HepG2 (cell line): ENCODE measurements around the gene CD72. TPM values are rescaled to one million over a fixed set of nuclear protein-coding genes. Genes with fewer than 3 reads are reported as not detected.

Source experiments
- ATAC-seq: fragments of 200-7000 bp; cut with Tn5 transposase; 3 replicates; pipeline ENCODE4 v1.9.1; 2020; ENCODE audit warnings: mild to moderate bottlenecking, moderate library complexity
- BruUV-seq: library from RNA; stranded (reverse); fragments of 400-500 nt; replicated peaks from 2 replicates; lab custom pipeline; 2021; lab: Mats Ljungman, UMichigan
- CTCF ChIA-PET: fragments of 300-600 bp; formaldehyde crosslinking; extraction: SDS; loops from one replicate; lab custom pipeline; 2021; ENCODE audit warnings: low total read pairs, inconsistent platforms, low intra/inter-chr PET ratio; lab: Yijun Ruan, JAX
- POLR2A ChIA-PET: fragments of 350-600 bp; sonication (Branson Sonifier 250); formaldehyde crosslinking; loops from one replicate; lab custom pipeline; 2020; ENCODE audit warnings: antibody characterized with exemption, inconsistent platforms; lab: Yijun Ruan, JAX
- DNase-seq: peaks from one replicate; pipeline ENCODE4 v3.0.0-alpha.2; 2015; ENCODE audit warnings: low spot score
- FAIRE-seq: peaks from 3 replicates; lab custom pipeline; 2011; peaks lifted over from hg19 to GRCh38; lab: Jason Lieb, UNC
- H2AFZ ChIP-seq: one replicate; pipeline ENCODE4 v1.6.1; 2011; ENCODE audit warnings: low read length, inconsistent platforms
- H3K27ac ChIP-seq: fragments of 300-600 bp; 3 replicates; pipeline ENCODE4 v1.8.0; 2011; ENCODE audit warnings: mixed run types, mild to moderate bottlenecking, mixed read lengths, low read length, inconsistent platforms; ENCODE audit not compliant: insufficient read depth; ENCODE audit errors: extremely low read length
- H3K27me3 ChIP-seq, 2 experiments: fragments of 200-600 bp in 1 of 2; 2 replicates in 1 of 2; 3 replicates in 1 of 2; pipeline versions ENCODE4 v1.6.0 to v1.8.0; 2011; ENCODE audit warnings: low read length in 2 of 2, mild to moderate bottlenecking in 2 of 2, moderate library complexity in 2 of 2, inconsistent platforms in 1 of 2; ENCODE audit not compliant: insufficient read depth in 2 of 2, control insufficient read depth in 1 of 2
- H3K36me3 ChIP-seq, 2 experiments: fragments of 200-600 bp in 1 of 2; replicated peaks in 1 of 2; 2 replicates in 1 of 2; 3 replicates in 1 of 2; pipeline versions ENCODE4 v1.5.1 to v1.8.0; 2011; ENCODE audit warnings: low read length in 2 of 2, inconsistent platforms in 1 of 2; ENCODE audit not compliant: insufficient read depth in 2 of 2, control insufficient read depth in 1 of 2
- H3K4me1 ChIP-seq: 2 replicates; pipeline ENCODE4 v1.5.1; 2012; ENCODE audit warnings: low read length, inconsistent platforms; ENCODE audit not compliant: insufficient read depth
- H3K4me2 ChIP-seq: 2 replicates; pipeline ENCODE4 v1.6.0; 2011; ENCODE audit warnings: low read depth, low read length, inconsistent platforms
- H3K4me3 ChIP-seq, 3 experiments: fragments of 200-600 bp in 1 of 3; sonication (generic), shearing (Covaris generic) in 1 of 3; replicated peaks in 1 of 3; 2 replicates each; pipeline ENCODE4 v1.5.1; 2011 to 2016; ENCODE audit warnings: low read length in 3 of 3, inconsistent platforms in 2 of 3, low read depth in 2 of 3, mild to moderate bottlenecking in 2 of 3, control low read depth in 1 of 3, mixed read lengths in 1 of 3; ENCODE audit not compliant: insufficient read depth in 1 of 3
- H3K79me2 ChIP-seq: one replicate; pipeline ENCODE4 v1.6.1; 2011; ENCODE audit warnings: low read length, inconsistent platforms; ENCODE audit not compliant: insufficient read depth
- H3K9ac ChIP-seq: 2 replicates; pipeline ENCODE4 v1.6.0; 2011; ENCODE audit warnings: mild to moderate bottlenecking, low read depth, low read length, inconsistent platforms; ENCODE audit not compliant: insufficient read depth
- H3K9me3 ChIP-seq: 2 replicates; pipeline ENCODE4 v1.5.1; 2012; ENCODE audit warnings: mild to moderate bottlenecking, low read length
- H4K20me1 ChIP-seq: 2 replicates; pipeline ENCODE4 v1.6.0; 2011; ENCODE audit warnings: inconsistent platforms, mild to moderate bottlenecking, low read length, moderate library complexity; ENCODE audit not compliant: insufficient read depth
- EEA1 ChIP-seq: sonication (generic); formaldehyde crosslinking; IDR thresholded peaks from 2 replicates; pipeline ENCODE4 v1.5.1; 2020; ENCODE audit warnings: mild to moderate bottlenecking, missing genetic modification reagents, borderline replicate concordance
- GABPA ChIP-seq, 2 experiments: IDR thresholded peaks; 2 replicates each; pipeline ENCODE4 v1.6.1; 2011 to 2016; ENCODE audit warnings: low read depth in 2 of 2, low read length in 1 of 2, missing biosample characterization in 1 of 2, missing genetic modification characterization in 1 of 2
- PRDM15 ChIP-seq: sonication (generic); formaldehyde crosslinking; IDR thresholded peaks from 2 replicates; pipeline ENCODE4 v1.4.0; 2020; ENCODE audit warnings: missing genetic modification reagents
- PRPF4 ChIP-seq: fragments of 200-400 bp; formaldehyde crosslinking; IDR thresholded peaks from 2 replicates; pipeline ENCODE4 v1.6.1; 2016; ENCODE audit warnings: low read length, low read depth; ENCODE audit not compliant: poor library complexity, severe bottlenecking
- SOX5 ChIP-seq: IDR thresholded peaks from 2 replicates; pipeline ENCODE4 v1.6.1; 2016; ENCODE audit warnings: borderline replicate concordance
- USF2 ChIP-seq, 2 experiments: sonication (generic) in 1 of 2; formaldehyde crosslinking in 1 of 2; IDR thresholded peaks; 2 replicates each; pipeline versions ENCODE4 v1.5.1 to v1.6.1; 2011 to 2020; ENCODE audit warnings: borderline replicate concordance in 1 of 2, low read depth in 1 of 2, low read length in 1 of 2, mild to moderate bottlenecking in 1 of 2, missing genetic modification reagents in 1 of 2, moderate library complexity in 1 of 2
- ZFP37 ChIP-seq: sonication (generic); formaldehyde crosslinking; IDR thresholded peaks from 2 replicates; pipeline ENCODE4 v1.4.0; 2020; ENCODE audit warnings: missing genetic modification reagents, borderline replicate concordance
- ZFY ChIP-seq: sonication (generic); formaldehyde crosslinking; IDR thresholded peaks from 2 replicates; pipeline ENCODE4 v1.4.0; 2020; ENCODE audit warnings: missing genetic modification reagents
- ZNF317 ChIP-seq: sonication (generic); formaldehyde crosslinking; IDR thresholded peaks from 2 replicates; pipeline ENCODE4 v1.5.0; 2020; ENCODE audit warnings: mild to moderate bottlenecking, missing genetic modification reagents
- ZNF770 ChIP-seq: sonication (generic); formaldehyde crosslinking; IDR thresholded peaks from 2 replicates; pipeline ENCODE4 v1.5.0; 2020; ENCODE audit warnings: mild to moderate bottlenecking, missing genetic modification reagents
- ZNF784 ChIP-seq: sonication (generic); formaldehyde crosslinking; IDR thresholded peaks from 2 replicates; pipeline ENCODE4 v1.5.1; 2020; ENCODE audit warnings: missing genetic modification reagents, mild to moderate bottlenecking, borderline replicate concordance
- ZNF83 ChIP-seq: sonication (generic); formaldehyde crosslinking; IDR thresholded peaks from 2 replicates; pipeline ENCODE4 v1.4.0; 2020; ENCODE audit warnings: missing genetic modification reagents, mild to moderate bottlenecking, borderline replicate concordance
- WGBS: methylation state at CpG from one replicate; pipeline ENCODE4 v1.1.6; 2017; ENCODE audit warnings: low lambda C conversion rate; 5-methylcytosine and 5-hydroxymethylcytosine counted together
- in situ Hi-C: cut with HindIII; loops from 2 replicates; pipeline ENCODE4 v1.10.0; 2017; ENCODE audit warnings: low pct_unique_long_range_greater_than_20kb; ENCODE audit not compliant: extremely low pct_ligation_motif_present
- intact Hi-C: fragments of 100-400 bp; cut with micrococcal nuclease; formaldehyde crosslinking; loops from one replicate; pipeline ENCODE4 v1.10.0; 2022; ENCODE audit not compliant: unreplicated experiment
- polyA plus RNA-seq, 8 experiments: library from polyadenylated mRNA; depleted of rRNA in 3 of 8; stranded (reverse) in 7 of 8; unstranded in 1 of 8; fragments of >200 nt; fragmentation: Illumina TruSeq in 4 of 8; extraction: Trizol in 4 of 8; gene quantifications; 2 replicates each; pipeline versions ENCODE4 v1.2.1 to v1.2.3, GENCODE V29; 2011 to 2016; ENCODE audit warnings: low read depth in 4 of 8, missing spikeins in 1 of 8, mixed read lengths in 1 of 8; ENCODE audit not compliant: insufficient read depth in 1 of 8
- total RNA-seq, 5 experiments: library from RNA; depleted of rRNA; stranded (reverse); fragments of >200 nt; fragmentation: Illumina TruSeq; extraction: Trizol; gene quantifications; 2 replicates each; pipeline ENCODE4 v1.2.3, GENCODE V29; 2016; ENCODE audit warnings: low read depth in 1 of 5

The CD72 gene
- total and polyA plus RNA-seq, 2 of the 13 experiments (the other 11 are each of a cell fraction or from before 2014, with no cell fraction given), result 0.18 to 1.1 TPM

DNA sequence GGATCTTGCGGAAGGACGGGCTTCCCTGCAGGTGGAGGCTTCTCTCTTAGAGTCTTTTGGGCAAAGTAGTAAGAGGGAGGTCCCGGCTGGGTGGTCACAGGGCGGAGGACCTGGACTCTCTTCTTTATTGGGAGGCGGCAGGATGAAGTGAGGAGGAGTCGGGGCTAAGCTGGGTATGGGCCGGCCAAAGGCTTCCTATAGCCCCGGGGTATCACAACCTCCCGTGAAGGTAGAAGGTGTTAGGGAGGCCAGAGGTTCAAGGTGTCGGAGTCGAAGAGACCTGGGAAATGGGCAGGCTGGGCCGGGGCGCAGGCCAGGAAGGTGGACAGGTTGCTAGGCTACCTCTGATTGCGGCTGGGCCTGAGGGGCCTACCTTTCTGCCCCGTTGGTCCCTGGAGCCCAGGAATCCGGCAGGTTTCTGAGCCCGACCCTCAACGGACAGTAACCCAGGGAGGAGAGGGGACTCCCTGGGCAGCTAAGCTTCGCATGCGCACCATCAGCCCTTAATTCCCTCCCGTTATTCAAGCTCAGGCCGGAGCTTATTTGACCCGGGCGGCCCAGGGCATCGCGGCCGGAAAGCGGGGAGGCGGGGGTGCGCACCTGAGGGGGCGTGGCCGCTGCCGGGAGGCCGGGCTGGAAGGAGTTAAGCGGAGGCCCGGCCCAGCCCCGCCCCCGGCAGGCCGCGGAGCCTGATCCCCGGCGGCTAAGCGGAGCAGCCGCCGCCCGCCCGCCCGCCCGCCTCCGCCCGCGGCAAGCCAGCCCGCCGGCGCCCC is 13.4 kb downstream of the CD72 start, which contains the start of gene TESK1:
Gene TESK1, plus strand, starts transcription at position 685 of the 773 bp plus-strand sequence. CDS start 358 bp downstream, outside the sequence.
- H3K4me2 ChIP-seq, result peak within 1 kb of the TSS; percentile 88
- BruUV-seq, result no TSS peak
- H3K36me3 ChIP-seq, result peaks cover 2 to 14% of the 10 kb centered on the region in 2 experiments; a peak in 3 of 5 replicates
- H4K20me1 ChIP-seq, result no peaks in the 10 kb centered on the region; the same call in 1 of the 2 replicates
- ATAC-seq (peak; percentile 60), DNase-seq (peak; percentile 64), FAIRE-seq (no peak)
- H3K27me3 ChIP-seq, result no peaks in the 10 kb centered on the region; a peak in 2 of 5 replicates
- peaks cover 35% of the 10 kb centered on the region for H3K4me1 ChIP-seq
- intact Hi-C loops, result loop anchor here (1.0 to 5.0 kb wide), 3 partner anchors 42 to 128 kb away; partner anchors contain the start of genes CREB3, RUSC2 and TLN1
- peak within 1 kb of the TSS; percentile 0 for H2AFZ ChIP-seq
- peak within 1 kb of the TSS; percentile 81 for H3K27ac ChIP-seq
- in situ Hi-C loops, result no loop called here
- WGBS, result 1% methylated on average over 25 of the region's 55 CpGs
- CTCF ChIA-PET, result no interaction called here
- peaks cover 4% of the 10 kb centered on the region for H3K79me2 ChIP-seq
- POLR2A ChIA-PET, result interaction anchor here (0.6 to 1.6 kb wide), 4 partner anchors 41 to 115 kb away, joined by 3 to 5 read pairs (median 4); partner anchors contain the start of gene RUSC2
- peak within 1 kb of the TSS; percentile 75 to 92 (median 90) for H3K4me3 ChIP-seq
- H3K9me3 ChIP-seq, result no peaks in the 10 kb centered on the region
- peak within 1 kb of the TSS; percentile 75 for H3K9ac ChIP-seq
- TF ChIP-seq ZNF770 (CRISPR knock-in tag), result peak; percentile 54; the same call in 1 of the 2 replicates
- TF ChIP-seq USF2 (IDR thresholded peaks at IDR 0.05; ENCODE audit: low read depth, low read length), result no peak
- TF ChIP-seq USF2 (CRISPR knock-in tag; IDR thresholded peaks at IDR 0.05; ENCODE audit: borderline replicate concordance), result no peak
- TF ChIP-seq ZNF784 (CRISPR knock-in tag), result no peak
- no peak for TF ChIP-seq ZNF317
- peak; percentile 24; the same call in 1 of the 2 replicates for TF ChIP-seq GABPA (IDR thresholded peaks at IDR 0.05; ENCODE audit: low read depth, low read length)
- peak; percentile 22; the same call in 1 of the 2 replicates for TF ChIP-seq GABPA (CRISPR knock-in tag; IDR thresholded peaks at IDR 0.05; ENCODE audit: low read depth)
- peak; percentile 56; the same call in 1 of the 2 replicates for TF ChIP-seq EEA1 (CRISPR knock-in tag)
- peak; percentile 75 for TF ChIP-seq ZFY (CRISPR knock-in tag)
- no peak for TF ChIP-seq ZNF83
- peak; percentile 68 for TF ChIP-seq PRDM15 (CRISPR knock-in tag)
- TF ChIP-seq PRPF4, result no peak
- TF ChIP-seq ZFP37 (CRISPR knock-in tag), result peak; percentile 50; the same call in 1 of the 2 replicates
- peak; percentile 16; the same call in 1 of the 2 replicates for TF ChIP-seq SOX5 (CRISPR knock-in tag)
